A549 (cell line): ENCODE measurements around the gene ZNF302. TPM values are rescaled to one million over a fixed set of nuclear protein-coding genes. Genes with fewer than 3 reads are reported as not detected.

Experiments
- ATAC-seq, 2 experiments: fragments of 200-7000 bp in 1 of 2; fragments of >200 bp in 1 of 2; cut with Nextera tagmentation in 1 of 2; cut with Tn5 transposase in 1 of 2; 3 replicates each; pipeline versions ENCODE4 v1.8.0 to v1.9.1; 2018 to 2020; ENCODE audit warnings: mild to moderate bottlenecking in 1 of 2, moderate library complexity in 1 of 2
- CTCF ChIA-PET: fragments of 300-600 bp; sonication (Branson Sonifier 250); formaldehyde crosslinking; extraction: SDS; loops from one replicate; lab custom pipeline; 2021; ENCODE audit warnings: antibody characterized with exemption, inconsistent platforms; lab: Yijun Ruan, JAX
- POLR2A ChIA-PET: fragments of 350-600 bp; formaldehyde crosslinking; extraction: SDS; loops from one replicate; lab custom pipeline; 2021; ENCODE audit warnings: antibody characterized with exemption, inconsistent platforms; lab: Yijun Ruan, JAX
- DNase-seq, 2 experiments: peaks; one replicate each; pipeline versions ENCODE4 v3.0.0 to v3.0.0-alpha.2; 2011 to 2016; ENCODE audit warnings: low read depth in 1 of 2, low spot score in 1 of 2
- FAIRE-seq: peaks from 2 replicates; lab custom pipeline; 2011; peaks lifted over from hg19 to GRCh38; lab: Jason Lieb, UNC
- H3K27ac ChIP-seq, 2 experiments: fragments of >200 bp; sonication (Bioruptor Twin); formaldehyde crosslinking; 3 replicates each; pipeline ENCODE4 v1.5.1; 2016 to 2017
- H3K4me1 ChIP-seq: fragments of >200 bp; sonication (Bioruptor Twin); formaldehyde crosslinking; 3 replicates; pipeline ENCODE4 v1.6.1; 2016
- H3K4me2 ChIP-seq: fragments of >200 bp; sonication (Bioruptor Twin); formaldehyde crosslinking; 3 replicates; pipeline ENCODE4 v1.6.1; 2016
- H3K4me3 ChIP-seq: fragments of >200 bp; sonication (Bioruptor Twin); formaldehyde crosslinking; 3 replicates; pipeline ENCODE4 v1.5.1; 2016
- H3K9me3 ChIP-seq: fragments of >200 bp; sonication (Bioruptor Twin); formaldehyde crosslinking; 3 replicates; pipeline ENCODE4 v1.6.1; 2016
- BHLHE40 ChIP-seq: IDR thresholded peaks from 2 replicates; pipeline ENCODE4 v1.6.1; 2012; ENCODE audit warnings: low read depth, low read length, inconsistent platforms
- CBX2 ChIP-seq: fragments of 200-600 bp; sonication (generic); IDR thresholded peaks from 2 replicates; pipeline ENCODE4 v1.6.1; 2016; ENCODE audit warnings: low read depth, mild to moderate bottlenecking, borderline replicate concordance
- CBX8 ChIP-seq: fragments of 200-600 bp; sonication (generic); IDR thresholded peaks from 2 replicates; pipeline ENCODE4 v1.6.1; 2016
- CEBPB ChIP-seq, 2 experiments: fragments of >200 bp in 1 of 2; sonication (Bioruptor Twin) in 1 of 2; formaldehyde crosslinking in 1 of 2; IDR thresholded peaks; 2 replicates each; pipeline ENCODE4 v1.6.1; 2012 to 2016
- CHD2 ChIP-seq: fragments of 150-350 bp; IDR thresholded peaks from 2 replicates; pipeline ENCODE4 v1.6.1; 2014; ENCODE audit warnings: low read length; ENCODE audit not compliant: partially characterized antibody
- CHD4 ChIP-seq: fragments of 200-600 bp; sonication (generic); IDR thresholded peaks from 2 replicates; pipeline ENCODE4 v1.6.1; 2016; ENCODE audit warnings: antibody characterized with exemption, mild to moderate bottlenecking, borderline replicate concordance
- E2F6 ChIP-seq: IDR thresholded peaks from 2 replicates; pipeline ENCODE4 v1.6.1; 2012; ENCODE audit warnings: low read depth, borderline replicate concordance
- EHF ChIP-seq: fragments of 250-450 bp; sonication (Bioruptor Pico); IDR thresholded peaks from 2 replicates; pipeline ENCODE4 v1.5.0; 2020; ENCODE audit warnings: mild to moderate bottlenecking
- EP300 ChIP-seq, 2 experiments: fragments of >200 bp; sonication (Bioruptor Twin); formaldehyde crosslinking; IDR thresholded peaks; 2 replicates in 1 of 2; 3 replicates in 1 of 2; pipeline ENCODE4 v1.6.1; 2016 to 2017
- FOSB ChIP-seq: fragments of 250-450 bp; sonication (Bioruptor Pico); IDR thresholded peaks from 2 replicates; pipeline ENCODE4 v1.5.0; 2020; ENCODE audit warnings: mild to moderate bottlenecking, moderate library complexity
- FOXS1 ChIP-seq: fragments of 250-450 bp; sonication (Bioruptor Pico); IDR thresholded peaks from 2 replicates; pipeline ENCODE4 v1.5.0; 2020; ENCODE audit warnings: mild to moderate bottlenecking, moderate library complexity
- GATA3 ChIP-seq: IDR thresholded peaks from 2 replicates; pipeline ENCODE4 v1.6.1; 2012; ENCODE audit warnings: borderline replicate concordance
- HDAC2 ChIP-seq: fragments of 200-600 bp; sonication (generic); IDR thresholded peaks from 2 replicates; pipeline ENCODE4 v1.6.1; 2016
- HEYL ChIP-seq: fragments of 250-450 bp; sonication (Bioruptor Pico); IDR thresholded peaks from 2 replicates; pipeline ENCODE4 v1.8.0; 2021; ENCODE audit warnings: mild to moderate bottlenecking, moderate library complexity
- JUNB ChIP-seq: fragments of >200 bp; sonication (Bioruptor Twin); formaldehyde crosslinking; IDR thresholded peaks from 2 replicates; pipeline ENCODE4 v1.6.1; 2016
- MAX ChIP-seq: IDR thresholded peaks from 2 replicates; pipeline ENCODE4 v1.6.1; 2012
- MAZ ChIP-seq: fragments of 150-350 bp; IDR thresholded peaks from 2 replicates; pipeline ENCODE4 v1.6.1; 2014; ENCODE audit warnings: antibody characterized with exemption, low read depth, low read length, borderline replicate concordance
- MYC ChIP-seq: IDR thresholded peaks from 2 replicates; pipeline ENCODE4 v1.6.1; 2012; ENCODE audit warnings: mild to moderate bottlenecking, inconsistent platforms, low read length, improper control_type of control experiment, borderline replicate concordance
- POLR2AphosphoS2 ChIP-seq: conservative IDR thresholded peaks from 2 replicates; pipeline ENCODE4 v1.6.1; 2012; ENCODE audit warnings: low read length, improper control_type of control experiment, inconsistent platforms
- RARB ChIP-seq: fragments of 250-450 bp; sonication (Bioruptor Pico); IDR thresholded peaks from 2 replicates; pipeline ENCODE4 v1.8.0; 2021; ENCODE audit warnings: mild to moderate bottlenecking, moderate library complexity
- RNF2 ChIP-seq: fragments of 200-600 bp; sonication (generic); IDR thresholded peaks from 2 replicates; pipeline ENCODE4 v1.6.1; 2016; ENCODE audit warnings: low read depth, mild to moderate bottlenecking, antibody characterized with exemption, moderate library complexity, borderline replicate concordance
- SMC3 ChIP-seq: fragments of >200 bp; sonication (Bioruptor Twin); formaldehyde crosslinking; IDR thresholded peaks from 3 replicates; pipeline ENCODE4 v1.6.1; 2018; ENCODE audit warnings: inconsistent platforms
- SREBF2 ChIP-seq: fragments of 450-650 bp; IDR thresholded peaks from 2 replicates; pipeline ENCODE4 v1.6.1; 2014; ENCODE audit warnings: mild to moderate bottlenecking, moderate library complexity
- ZSCAN20 ChIP-seq: fragments of 250-450 bp; sonication (Bioruptor Pico); IDR thresholded peaks from 2 replicates; pipeline ENCODE4 v1.8.0; 2022; ENCODE audit warnings: mild to moderate bottlenecking, moderate library complexity
- WGBS: methylation state at CpG from one replicate; pipeline ENCODE4 v1.1.6; 2017; ENCODE audit errors: missing lambda C conversion rate; 5-methylcytosine and 5-hydroxymethylcytosine counted together
- polyA plus RNA-seq, 4 experiments: library from polyadenylated mRNA; depleted of rRNA in 3 of 4; stranded (reverse); fragments of >200 nt; fragmentation: RNase III in 1 of 4; extraction: RNeasy Plus Mini Kit Qiagen cat#74134 plus additional on column Dnase treatment in 1 of 4; gene quantifications; 2 replicates in 3 of 4; 3 replicates in 1 of 4; pipeline ENCODE4 v1.2.3, GENCODE V29; 2011 to 2017
- TF ChIP-seq, protein P1 (sequence below): fragments of 450-650 bp; IDR thresholded peaks from 2 replicates; pipeline ENCODE4 v1.6.1; 2014; ENCODE audit warnings: antibody characterized with exemption
- TF ChIP-seq, protein P2 (sequence below): IDR thresholded peaks from 2 replicates; pipeline ENCODE4 v1.6.1; 2012

The ZNF302 gene
- polyA plus RNA-seq, 2 of the 4 experiments (the other 2 are of a cell fraction) = 26.2 to 56.3 TPM

DNA sequence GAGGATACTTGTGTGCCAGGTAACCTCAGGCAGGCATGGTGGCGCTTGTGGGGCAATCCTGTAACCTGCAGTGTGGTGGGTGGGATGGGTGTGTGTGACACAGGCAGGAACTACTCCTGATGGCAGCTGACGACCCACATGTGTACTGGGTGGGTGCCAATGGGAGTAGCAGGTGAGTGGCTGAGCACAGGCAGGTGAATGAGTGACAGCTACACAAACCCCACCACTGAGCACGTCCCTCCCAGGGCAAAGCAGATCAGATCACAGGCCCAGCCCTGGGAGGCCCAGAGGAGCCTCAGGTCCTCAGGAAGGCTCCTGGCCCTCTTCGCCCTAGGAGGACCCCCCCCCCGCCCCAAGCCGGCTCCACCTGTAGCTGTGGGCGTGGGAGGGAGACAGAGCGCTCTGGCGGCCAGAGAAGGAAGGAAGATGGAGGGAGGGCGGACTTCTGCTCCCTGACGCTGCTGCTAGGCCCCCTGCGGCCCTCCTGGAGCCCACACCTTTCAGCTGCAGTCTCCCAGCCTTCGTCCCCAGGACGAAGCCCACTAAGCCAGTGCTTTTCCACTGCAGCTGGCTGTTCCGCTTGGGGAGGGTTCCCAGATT is 55.2 kb downstream of the ZNF302 start:
- WGBS = 71% methylated on average over 15 of the region's 15 CpGs
- ATAC-seq (no peak), DNase-seq (no peak), FAIRE-seq (no peak)
- peak overlapping the region; percentile 85 for H3K4me2 ChIP-seq
- POLR2A ChIA-PET = interaction anchor here (0.6 to 1.2 kb wide), 5 partner anchors 55 to 274 kb away, joined by 3 to 20 read pairs (median 4); partner anchors contain the start of genes SCGB2B2, WTIP, ZNF30 and ZNF302
- peak overlapping the region; percentile 67 for H3K4me3 ChIP-seq
- H3K9me3 ChIP-seq = peaks cover 52% of the 10 kb centered on the region
- CTCF ChIA-PET = interaction anchor here (1.2 to 2.5 kb wide), 2 partner anchors 21 to 55 kb away, joined by 3 to 7 read pairs; partner anchors contain the start of gene ZNF302
- peak overlapping the region; percentile 93; a peak in 5 of 6 replicates for H3K27ac ChIP-seq
- peaks cover 4% of the 10 kb centered on the region; the same call in 1 of the 3 replicates for H3K4me1 ChIP-seq
- no peak for TF ChIP-seq RARB (CRISPR knock-in tag)
- TF ChIP-seq RNF2 = no peak
- no peak for TF ChIP-seq CHD2
- TF ChIP-seq, all 56 proteins: peak for 0

- Histone ChIP-seq H3K4me2 (peak overlapping the region; percentile 85), H3K27ac (peak overlapping the region; percentile 93), H3K4me1 (peaks cover 4% of the 10 kb centered on the region; the same call in 1 of the 3 replicates), H3K9me3 (peaks cover 54% of the 10 kb centered on the region), H3K4me3 (peak overlapping the region; percentile 67)
- CTCF ChIA-PET = interaction anchor here (0.6 to 2.5 kb wide), 4 partner anchors 12 to 56 kb away, joined by 3 to 7 read pairs (median 4); partner anchors contain the start of gene ZNF302
- POLR2A ChIA-PET = interaction anchor here (0.6 to 1.2 kb wide), 6 partner anchors 56 to 273 kb away, joined by 3 to 20 read pairs (median 4); partner anchors contain the start of genes SCGB2B2, WTIP, ZNF30 and ZNF302
- FAIRE-seq (peak; percentile 36), ATAC-seq (peak; percentile 44 to 62), DNase-seq (no peak)
- no peak for TF ChIP-seq FOXS1 (CRISPR knock-in tag)
- TF ChIP-seq EHF (CRISPR knock-in tag) = no peak
- no peak for TF ChIP-seq CHD4
- no peak for TF ChIP-seq CHD2
- TF ChIP-seq E2F6 = peak; percentile 63; the same call in 1 of the 2 replicates
- TF ChIP-seq MYC = peak; percentile 84
- no peak for TF ChIP-seq MAZ
- TF ChIP-seq HEYL (CRISPR knock-in tag) = no peak
- TF ChIP-seq BHLHE40 = peak; percentile 58
- WGBS = 12% methylated on average over 13 of the region's 13 CpGs
Measured at GRCh38 chr19:34733266-34733745, 55.8 kb downstream of the ZNF302 start.

DNA sequence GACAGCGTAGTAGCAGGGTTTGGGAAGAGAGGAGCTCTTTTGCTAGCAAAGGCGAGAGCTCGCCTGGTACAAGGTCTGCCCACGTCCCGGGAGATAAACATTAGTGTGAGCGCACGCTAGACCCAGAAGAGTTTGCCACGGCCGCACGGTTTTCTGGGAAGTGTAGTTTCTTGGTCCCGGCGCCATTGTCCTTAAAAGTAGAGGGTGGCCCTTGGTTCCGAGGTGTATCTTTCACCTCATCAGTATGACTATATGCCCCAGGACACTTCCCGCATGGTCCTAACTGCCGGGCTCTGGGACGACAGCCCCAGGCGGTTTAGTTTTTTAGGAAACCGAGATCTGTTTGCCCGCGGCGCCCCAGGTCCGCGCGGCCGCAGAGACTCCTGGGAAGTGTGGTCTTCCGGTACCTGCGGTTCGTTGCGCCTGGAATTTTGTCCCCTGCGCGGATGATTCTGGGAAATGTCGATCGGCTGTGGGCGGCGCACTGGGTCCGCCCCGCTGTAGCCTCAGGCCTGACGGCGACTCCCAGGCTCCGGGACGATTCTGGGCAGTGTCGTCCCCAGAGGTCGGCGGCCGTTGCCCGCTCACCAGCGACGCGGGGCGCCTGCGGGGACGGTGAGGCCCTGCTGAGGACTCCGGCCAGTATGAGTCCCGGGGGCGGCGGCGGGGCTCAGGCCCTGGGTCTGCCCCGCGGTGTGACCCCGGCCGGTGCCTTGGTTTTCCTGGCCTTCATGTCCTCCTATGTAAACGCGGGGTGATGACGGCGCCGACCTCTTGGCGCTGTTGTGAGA is 56.5 kb downstream of the ZNF302 start, which contains the start of gene ZNF181:
TSS of gene ZNF181 (plus strand) at position 498 of the 791 bp plus-strand sequence. CDS start 795 bp downstream, outside the sequence.
- DNase-seq (peak; percentile 98), ATAC-seq (peak; percentile 92 to 96), FAIRE-seq (peak; percentile 46)
- ChIA-PET CTCF (interaction anchor here (0.6 to 2.5 kb wide), 4 partner anchors 11 to 56 kb away, joined by 3 to 7 read pairs (median 4); partner anchors contain the start of gene ZNF302), POLR2A (interaction anchor here (0.6 to 1.2 kb wide), 6 partner anchors 55 to 272 kb away, joined by 3 to 20 read pairs (median 4); partner anchors contain the start of genes SCGB2B2, WTIP, ZNF30 and ZNF302)
- peak within 1 kb of the TSS; percentile 85 for H3K4me2 ChIP-seq
- H3K9me3 ChIP-seq = peaks cover 58% of the 10 kb centered on the region
- H3K4me1 ChIP-seq = peaks cover 4% of the 10 kb centered on the region; the same call in 1 of the 3 replicates
- H3K4me3 ChIP-seq = peak within 1 kb of the TSS; percentile 67
- 2% methylated on average over 41 of the region's 67 CpGs for WGBS
- H3K27ac ChIP-seq = peak within 1 kb of the TSS; percentile 93
- no peak for TF ChIP-seq EP300 (IDR thresholded peaks at IDR 0.05)
- TF ChIP-seq GATA3 = no peak; the same call in 1 of the 2 replicates
- TF ChIP-seq, protein P1, sequence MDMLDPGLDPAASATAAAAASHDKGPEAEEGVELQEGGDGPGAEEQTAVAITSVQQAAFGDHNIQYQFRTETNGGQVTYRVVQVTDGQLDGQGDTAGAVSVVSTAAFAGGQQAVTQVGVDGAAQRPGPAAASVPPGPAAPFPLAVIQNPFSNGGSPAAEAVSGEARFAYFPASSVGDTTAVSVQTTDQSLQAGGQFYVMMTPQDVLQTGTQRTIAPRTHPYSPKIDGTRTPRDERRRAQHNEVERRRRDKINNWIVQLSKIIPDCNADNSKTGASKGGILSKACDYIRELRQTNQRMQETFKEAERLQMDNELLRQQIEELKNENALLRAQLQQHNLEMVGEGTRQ = no peak; the same call in 1 of the 2 replicates
- TF ChIP-seq, protein P2, sequence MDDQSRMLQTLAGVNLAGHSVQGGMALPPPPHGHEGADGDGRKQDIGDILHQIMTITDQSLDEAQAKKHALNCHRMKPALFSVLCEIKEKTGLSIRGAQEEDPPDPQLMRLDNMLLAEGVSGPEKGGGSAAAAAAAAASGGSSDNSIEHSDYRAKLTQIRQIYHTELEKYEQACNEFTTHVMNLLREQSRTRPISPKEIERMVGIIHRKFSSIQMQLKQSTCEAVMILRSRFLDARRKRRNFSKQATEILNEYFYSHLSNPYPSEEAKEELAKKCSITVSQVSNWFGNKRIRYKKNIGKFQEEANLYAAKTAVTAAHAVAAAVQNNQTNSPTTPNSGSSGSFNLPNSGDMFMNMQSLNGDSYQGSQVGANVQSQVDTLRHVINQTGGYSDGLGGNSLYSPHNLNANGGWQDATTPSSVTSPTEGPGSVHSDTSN = 0 out of 2 replicates have a peak, but pooled peaks have one; percentile 51
- TF ChIP-seq CBX8 = no peak
- no peak for TF ChIP-seq FOSB (CRISPR knock-in tag)
- TF ChIP-seq CHD4 = no peak
- TF ChIP-seq RARB (CRISPR knock-in tag) = peak; percentile 78; the same call in 1 of the 2 replicates
- TF ChIP-seq FOXS1 (CRISPR knock-in tag) = peak; percentile 51; the same call in 1 of the 2 replicates
- TF ChIP-seq JUNB = no peak
- peak; percentile 79 for TF ChIP-seq MAX
- no peak for TF ChIP-seq SREBF2
- no peak for TF ChIP-seq CBX2
- peak; percentile 49; the same call in 1 of the 2 replicates for TF ChIP-seq MYC
- no peak for TF ChIP-seq CEBPB (IDR thresholded peaks at IDR 0.05)
- no peak for TF ChIP-seq POLR2AphosphoS2
- no peak; the same call in 1 of the 2 replicates for TF ChIP-seq HDAC2
- peak; percentile 24; the same call in 1 of the 3 replicates for TF ChIP-seq SMC3
- peak; percentile 66; the same call in 1 of the 2 replicates for TF ChIP-seq E2F6
- no peak for TF ChIP-seq ZSCAN20 (CRISPR knock-in tag)
